SH-SY5Y (cell line): ENCODE measurements around the gene FXYD3.

Experiments used
- GATA2 ChIP-seq: IDR thresholded peaks from 2 replicates; pipeline ENCODE4 v1.6.1; 2011; ENCODE audit warnings: mild to moderate bottlenecking, low read depth, low read length
- GATA3 ChIP-seq: IDR thresholded peaks from 2 replicates; pipeline ENCODE4 v1.6.1; 2011; ENCODE audit warnings: low read depth, mild to moderate bottlenecking, low read length, moderate library complexity

DNA sequence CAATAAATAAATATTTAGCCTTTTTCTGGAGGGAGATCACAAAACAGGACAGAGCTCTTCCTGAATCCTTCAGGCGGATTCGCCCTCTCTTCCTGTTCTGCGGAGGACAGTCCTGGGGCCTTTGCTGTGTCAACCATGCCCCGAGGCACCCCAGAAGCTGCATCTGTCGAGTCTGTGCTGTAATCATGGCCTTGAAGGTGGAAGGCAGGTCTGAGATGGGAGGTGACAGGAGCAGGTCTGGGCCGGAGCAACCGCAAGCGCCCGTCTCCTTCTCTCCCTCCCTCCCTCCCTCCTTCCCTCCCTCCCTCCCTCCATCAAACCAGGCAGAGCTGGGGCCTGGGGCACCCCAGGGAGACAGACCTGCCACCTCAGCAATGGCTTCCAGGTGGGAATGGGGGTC lies 4.6 kb upstream of the FXYD3 start:
- TF ChIP-seq GATA2, result no peak
- TF ChIP-seq GATA3, result no peak
